DND-41 (cell line): Measurements from ENCODE around the gene CCR2.
"Not testable (repeated sequence)": the region's sequence is repeated elsewhere in the genome, so short reads cannot be mapped to it uniquely, and the experiment has no call there.

Experiments used
- ATAC-seq: fragments of 200-7000 bp; cut with Tn5 transposase; 3 replicates; pipeline ENCODE4 v1.9.1; 2021; ENCODE audit warnings: low read depth; ENCODE audit not compliant: insufficient read depth
- DNase-seq: peaks from one replicate; pipeline ENCODE4 v3.0.0-alpha.2; 2020
- H2AFZ ChIP-seq: 2 replicates; pipeline ENCODE4 v1.6.0; 2012; ENCODE audit warnings: low read depth, low read length
- H3K27ac ChIP-seq: 2 replicates; pipeline ENCODE4 v1.5.1; 2012; ENCODE audit warnings: low read length, inconsistent platforms
- H3K27me3 ChIP-seq: fragments of 200-600 bp; sonication (generic); 2 replicates; pipeline ENCODE4 v1.6.0; 2012; ENCODE audit warnings: low read length, mild to moderate bottlenecking, inconsistent platforms; ENCODE audit not compliant: insufficient read depth, poor library complexity
- H3K36me3 ChIP-seq: 2 replicates; pipeline ENCODE4 v1.5.1; 2012; ENCODE audit warnings: low read length, inconsistent platforms; ENCODE audit not compliant: insufficient read depth
- H3K4me1 ChIP-seq: 2 replicates; pipeline ENCODE4 v1.5.1; 2012; ENCODE audit warnings: mild to moderate bottlenecking, low read length; ENCODE audit not compliant: insufficient read depth
- H3K4me2 ChIP-seq: 2 replicates; pipeline ENCODE4 v1.6.0; 2012; ENCODE audit warnings: mild to moderate bottlenecking, moderate library complexity, low read length, inconsistent platforms; ENCODE audit not compliant: insufficient read depth
- H3K4me3 ChIP-seq, 2 experiments: fragments of 200-600 bp in 1 of 2; shearing (Covaris generic) in 1 of 2; 2 replicates each; pipeline ENCODE4 v1.5.1; 2012 to 2016; ENCODE audit warnings: inconsistent platforms in 2 of 2, low read length in 2 of 2, mild to moderate bottlenecking in 2 of 2, low read depth in 1 of 2, moderate library complexity in 1 of 2
- H3K79me2 ChIP-seq: 2 replicates; pipeline ENCODE4 v1.6.0; 2012; ENCODE audit warnings: low read length, inconsistent platforms; ENCODE audit not compliant: insufficient read depth
- H3K9ac ChIP-seq: 2 replicates; pipeline ENCODE4 v1.6.0; 2012; ENCODE audit warnings: low read depth, mild to moderate bottlenecking, inconsistent platforms, low read length, moderate library complexity
- H3K9me3 ChIP-seq: 2 replicates; pipeline ENCODE4 v1.5.1; 2012; ENCODE audit warnings: low read length, moderate library complexity, mild to moderate bottlenecking, inconsistent platforms; ENCODE audit not compliant: insufficient read depth, severe bottlenecking
- H4K20me1 ChIP-seq: 2 replicates; pipeline ENCODE4 v1.6.0; 2012; ENCODE audit warnings: low read length; ENCODE audit not compliant: insufficient read depth
- EZH2 ChIP-seq: IDR thresholded peaks from 3 replicates; pipeline ENCODE4 v1.6.1; 2012; ENCODE audit warnings: borderline replicate concordance, low read depth, mild to moderate bottlenecking, moderate library complexity, low read length, inconsistent platforms; ENCODE audit not compliant: severe bottlenecking
- TF ChIP-seq, protein P1 (sequence below): IDR thresholded peaks from 2 replicates; pipeline ENCODE4 v1.5.1; 2012; ENCODE audit warnings: borderline replicate concordance, low read length, moderate library complexity, mild to moderate bottlenecking; ENCODE audit not compliant: poor library complexity, severe bottlenecking; ENCODE audit errors: extremely low read depth

The CCR2 gene

DNA sequence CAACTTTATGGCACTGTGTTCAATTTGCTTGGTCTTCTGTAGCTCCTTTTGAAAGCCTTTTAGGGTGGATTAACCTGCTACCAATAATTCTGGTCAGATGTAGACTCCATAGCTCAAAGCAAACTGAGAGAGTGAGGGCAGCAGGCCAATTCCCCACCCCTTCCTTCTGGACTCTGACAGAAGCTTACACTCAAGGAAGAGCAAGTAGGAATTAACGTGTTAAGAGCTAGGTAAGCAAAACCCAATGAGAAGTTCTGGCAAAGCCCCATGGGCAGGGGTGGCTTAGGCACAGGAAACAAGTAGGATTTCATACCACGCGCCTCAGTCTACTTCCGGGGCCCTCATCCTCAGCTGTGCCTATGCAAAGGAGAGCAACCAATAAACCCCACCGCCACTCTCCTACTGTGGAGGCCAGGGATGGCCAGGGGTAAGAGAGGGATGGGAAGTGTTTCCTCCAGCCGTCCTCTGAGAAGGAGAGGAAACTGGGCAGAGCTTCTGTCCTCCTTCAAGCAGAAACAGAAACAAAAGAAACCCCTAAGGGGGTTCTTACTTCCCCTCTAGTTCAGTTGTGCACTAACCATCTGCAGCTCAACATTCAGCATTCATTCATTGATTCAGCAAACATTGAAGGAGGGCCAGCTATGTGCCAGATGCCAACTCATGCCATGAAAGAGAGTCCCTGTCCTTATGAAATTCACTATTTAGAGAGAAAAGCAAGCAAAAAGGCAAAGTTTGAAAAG lies 29.5 kb downstream of the CCR2 start:
- Histone ChIP-seq H3K36me3 (no peaks in the 10 kb centered on the region), H3K9ac (peak overlapping the region; percentile 24), H2AFZ (no peak overlapping the region; the same call in 1 of the 2 replicates), H3K27me3 (no peaks in the 10 kb centered on the region), H3K79me2 (no peaks in the 10 kb centered on the region), H4K20me1 (no peaks in the 10 kb centered on the region), H3K4me2 (peak overlapping the region; percentile 51), H3K4me1 (peaks cover 84% of the 10 kb centered on the region), H3K27ac (peak overlapping the region; percentile 88), H3K9me3 (no peaks in the 10 kb centered on the region), H3K4me3 (peak overlapping the region in 1 of 2 experiments; percentile 3; a peak in 1 of 4 replicates)
- no peak for TF ChIP-seq EZH2
- TF ChIP-seq, protein P1, sequence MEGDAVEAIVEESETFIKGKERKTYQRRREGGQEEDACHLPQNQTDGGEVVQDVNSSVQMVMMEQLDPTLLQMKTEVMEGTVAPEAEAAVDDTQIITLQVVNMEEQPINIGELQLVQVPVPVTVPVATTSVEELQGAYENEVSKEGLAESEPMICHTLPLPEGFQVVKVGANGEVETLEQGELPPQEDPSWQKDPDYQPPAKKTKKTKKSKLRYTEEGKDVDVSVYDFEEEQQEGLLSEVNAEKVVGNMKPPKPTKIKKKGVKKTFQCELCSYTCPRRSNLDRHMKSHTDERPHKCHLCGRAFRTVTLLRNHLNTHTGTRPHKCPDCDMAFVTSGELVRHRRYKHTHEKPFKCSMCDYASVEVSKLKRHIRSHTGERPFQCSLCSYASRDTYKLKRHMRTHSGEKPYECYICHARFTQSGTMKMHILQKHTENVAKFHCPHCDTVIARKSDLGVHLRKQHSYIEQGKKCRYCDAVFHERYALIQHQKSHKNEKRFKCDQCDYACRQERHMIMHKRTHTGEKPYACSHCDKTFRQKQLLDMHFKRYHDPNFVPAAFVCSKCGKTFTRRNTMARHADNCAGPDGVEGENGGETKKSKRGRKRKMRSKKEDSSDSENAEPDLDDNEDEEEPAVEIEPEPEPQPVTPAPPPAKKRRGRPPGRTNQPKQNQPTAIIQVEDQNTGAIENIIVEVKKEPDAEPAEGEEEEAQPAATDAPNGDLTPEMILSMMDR = no peak
- DNase-seq (peak; percentile 68), ATAC-seq (peak; percentile 59)

DNA sequence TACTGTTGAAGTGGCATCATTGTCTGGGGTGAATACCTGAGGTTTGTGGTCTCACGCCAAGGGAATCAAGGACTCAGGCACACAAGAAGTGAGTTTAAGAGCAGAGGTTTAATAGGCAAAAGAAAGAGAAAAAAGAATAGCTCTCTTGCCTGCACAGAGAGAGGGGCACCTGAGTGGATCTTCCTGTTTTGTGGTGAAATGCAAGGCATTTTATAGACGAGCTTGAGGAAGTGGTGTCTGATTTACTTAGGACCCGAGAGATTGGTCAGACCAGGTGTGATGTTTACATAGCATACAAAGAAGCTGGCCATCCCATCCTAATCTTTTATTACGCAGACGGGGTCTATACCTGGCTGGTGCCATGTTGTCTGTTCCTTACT lies 30.0 kb downstream of the CCR2 start:
- ATAC-seq = peak; percentile 60
- Histone ChIP-seq H3K79me2 (no peaks in the 10 kb centered on the region), H3K27me3 (no peaks in the 10 kb centered on the region), H3K9me3 (no peaks in the 10 kb centered on the region), H3K4me3 (peak overlapping the region in 1 of 2 experiments; percentile 8; a peak in 1 of 4 replicates), H3K27ac (peak overlapping the region; percentile 88), H3K36me3 (no peaks in the 10 kb centered on the region), H3K4me2 (peak overlapping the region; percentile 51), H4K20me1 (no peaks in the 10 kb centered on the region), H3K9ac (peak overlapping the region; percentile 24), H3K4me1 (peaks cover 84% of the 10 kb centered on the region), H2AFZ (no peak overlapping the region)
- no peak for TF ChIP-seq EZH2
- TF ChIP-seq, protein P1 = no peak
- peak; percentile 60 for DNase-seq

DNA sequence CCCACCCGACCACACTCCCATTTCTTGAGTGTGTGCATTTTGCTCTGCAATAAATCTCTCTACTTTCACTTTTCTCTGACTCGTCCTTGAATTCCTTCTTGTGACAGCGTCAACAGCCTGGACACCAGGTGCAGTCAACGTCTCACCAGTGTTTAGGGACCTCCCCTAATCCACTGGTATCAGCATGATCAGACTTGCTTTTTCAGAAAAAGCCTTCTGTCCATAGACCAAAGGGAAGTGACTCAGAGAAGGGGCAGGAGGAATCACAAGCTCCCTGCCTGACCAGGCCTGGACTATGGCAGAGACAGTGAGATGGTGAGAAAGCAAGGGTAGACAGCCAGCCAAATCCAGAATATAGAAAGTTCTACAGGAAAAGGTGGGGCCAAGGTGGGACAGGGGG lies 32.3 kb downstream of the CCR2 start:
- no peaks in the 10 kb centered on the region for H4K20me1 ChIP-seq
- no peaks in the 10 kb centered on the region for H3K36me3 ChIP-seq
- peak overlapping the region; percentile 45 for H3K9ac ChIP-seq
- H3K27me3 ChIP-seq = no peaks in the 10 kb centered on the region
- H3K27ac ChIP-seq = peak overlapping the region; percentile 88
- no peaks in the 10 kb centered on the region for H3K79me2 ChIP-seq
- peaks cover 64% of the 10 kb centered on the region for H3K4me1 ChIP-seq
- no peaks in the 10 kb centered on the region for H3K9me3 ChIP-seq
- H3K4me2 ChIP-seq = peak overlapping the region; percentile 50
- DNase-seq = peak; percentile 76
- H2AFZ ChIP-seq = no peak overlapping the region; the same call in 1 of the 2 replicates
- peak; percentile 73 for ATAC-seq
- H3K4me3 ChIP-seq = peak overlapping the region in 1 of 2 experiments; percentile 14; a peak in 1 of 4 replicates
- TF ChIP-seq EZH2 = no peak
- TF ChIP-seq, protein P1 = no peak

DNA sequence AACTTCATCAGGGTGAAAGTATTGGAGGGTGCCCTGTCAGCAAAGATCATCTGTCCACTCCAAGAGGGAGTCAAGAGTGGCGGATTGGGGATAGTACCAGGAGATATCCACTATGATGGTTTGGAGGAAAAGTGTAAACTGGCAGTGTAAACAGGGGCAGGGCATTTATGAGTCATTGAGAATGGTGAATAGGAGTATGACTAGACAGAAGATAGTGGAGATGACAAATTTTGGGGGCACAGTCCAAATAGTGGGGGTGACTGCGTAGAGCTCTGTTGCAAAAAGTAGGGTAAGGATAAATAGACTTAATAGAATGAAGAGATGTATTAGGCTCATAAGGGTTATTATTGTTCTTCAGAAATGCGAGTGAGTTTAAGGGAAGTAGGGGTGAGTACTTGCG lies 34.9 kb downstream of the CCR2 start:
- not testable (repeated sequence) for H3K27ac ChIP-seq, H3K4me3 ChIP-seq, H3K4me2 ChIP-seq, H3K36me3 ChIP-seq, DNase-seq, H2AFZ ChIP-seq, H3K9me3 ChIP-seq, ATAC-seq, H4K20me1 ChIP-seq, H3K79me2 ChIP-seq, H3K27me3 ChIP-seq, H3K9ac ChIP-seq
- H3K4me1 ChIP-seq = peaks cover 59% of the 10 kb centered on the region
